ENCODE measurements around the gene SLC39A6. TPM values are rescaled to one million over a fixed set of nuclear protein-coding genes. Genes with fewer than 3 reads are reported as not detected.
A peak's percentile ranks its signal among the peaks of the same experiment; 100 is the strongest.
"Not testable (repeated sequence)": the region's sequence is repeated elsewhere in the genome, so short reads cannot be mapped to it uniquely, and the experiment has no call there.

Gene SLC39A6
- total and polyA plus RNA-seq, 2 experiments from 2014 or later = 48.3 to 59.6 TPM

DNA sequence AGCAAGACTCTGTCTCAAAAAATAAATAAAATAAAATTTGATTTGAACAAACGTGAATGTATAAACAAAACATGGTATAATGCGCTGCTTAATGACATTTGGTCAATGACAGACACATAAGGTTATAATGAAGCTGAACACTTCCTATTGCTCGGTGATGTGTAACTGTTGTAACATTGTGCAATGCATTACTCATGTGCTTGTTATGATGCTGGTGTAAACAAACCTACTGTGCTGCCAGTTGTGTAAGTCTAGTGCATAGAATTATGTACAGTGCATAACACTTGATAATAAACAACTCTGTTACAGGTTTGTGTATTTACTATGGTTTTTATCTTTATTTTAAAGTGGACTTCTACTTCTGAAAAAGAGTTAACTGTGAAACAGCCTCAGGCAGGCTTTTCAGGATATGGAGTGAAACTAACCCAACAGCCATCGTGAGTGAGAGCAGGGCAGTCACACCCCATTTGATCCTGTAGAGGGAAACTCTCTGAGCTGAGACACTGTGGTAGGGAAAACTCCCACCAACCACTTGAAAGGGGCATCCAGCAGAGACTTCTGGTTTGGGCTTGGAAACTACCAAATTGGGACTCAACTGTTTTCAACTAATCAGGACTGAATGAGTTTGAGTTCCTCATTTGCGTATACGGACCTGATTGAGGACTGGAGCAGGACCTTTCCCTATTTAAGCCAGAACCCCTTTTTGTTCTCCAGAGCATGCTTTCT is 53.1 kb downstream of the SLC39A6 start:
- Histone ChIP-seq H3K4me2 (peak overlapping the region; percentile 19), H3K79me2 (no peaks in the 10 kb centered on the region), H4K20me1 (ENCODE audit: insufficient read depth, poor library complexity, severe bottlenecking) (no peaks in the 10 kb centered on the region), H3K9me2 (replicated peaks; ENCODE audit: insufficient read depth) (no peaks in the 10 kb centered on the region), H3K27me3 (no peaks in the 10 kb centered on the region), H3K27ac (peak overlapping the region; percentile 8), H3K4me3 (no peak overlapping the region), H2AFZ (peak overlapping the region; percentile 10), H3K36me3 (replicated peaks; ENCODE audit: insufficient read depth, low read depth) (no peaks in the 10 kb centered on the region), H3K4me1 (ENCODE audit: insufficient read depth) (no peaks in the 10 kb centered on the region), H3K9me3 (ENCODE audit: low read depth) (no peaks in the 10 kb centered on the region)
- TF ChIP-seq EZH2phosphoT487 (IDR thresholded peaks at IDR 0.05; ENCODE audit: low read depth, severe bottlenecking, unreplicated experiment) (no peak), EZH2 (IDR thresholded peaks at IDR 0.05; ENCODE audit: borderline replicate concordance) (no peak)
- TF ChIP-seq, protein P1, sequence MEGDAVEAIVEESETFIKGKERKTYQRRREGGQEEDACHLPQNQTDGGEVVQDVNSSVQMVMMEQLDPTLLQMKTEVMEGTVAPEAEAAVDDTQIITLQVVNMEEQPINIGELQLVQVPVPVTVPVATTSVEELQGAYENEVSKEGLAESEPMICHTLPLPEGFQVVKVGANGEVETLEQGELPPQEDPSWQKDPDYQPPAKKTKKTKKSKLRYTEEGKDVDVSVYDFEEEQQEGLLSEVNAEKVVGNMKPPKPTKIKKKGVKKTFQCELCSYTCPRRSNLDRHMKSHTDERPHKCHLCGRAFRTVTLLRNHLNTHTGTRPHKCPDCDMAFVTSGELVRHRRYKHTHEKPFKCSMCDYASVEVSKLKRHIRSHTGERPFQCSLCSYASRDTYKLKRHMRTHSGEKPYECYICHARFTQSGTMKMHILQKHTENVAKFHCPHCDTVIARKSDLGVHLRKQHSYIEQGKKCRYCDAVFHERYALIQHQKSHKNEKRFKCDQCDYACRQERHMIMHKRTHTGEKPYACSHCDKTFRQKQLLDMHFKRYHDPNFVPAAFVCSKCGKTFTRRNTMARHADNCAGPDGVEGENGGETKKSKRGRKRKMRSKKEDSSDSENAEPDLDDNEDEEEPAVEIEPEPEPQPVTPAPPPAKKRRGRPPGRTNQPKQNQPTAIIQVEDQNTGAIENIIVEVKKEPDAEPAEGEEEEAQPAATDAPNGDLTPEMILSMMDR (IDR thresholded peaks at IDR 0.05; ENCODE audit: poor library complexity) = no peak
- 67% methylated on average over 6 of the region's 6 CpGs for WGBS (ENCODE audit: low lambda C conversion rate, missing lambda C conversion rate)
- peak; percentile 42 for DNase-seq (ENCODE audit: low spot score)

GRCh38 chr18:36074435-36074834 is 54.7 kb downstream of the SLC39A6 start:
- Histone ChIP-seq H2AFZ (no peak overlapping the region), H3K4me1 (ENCODE audit: insufficient read depth) (no peaks in the 10 kb centered on the region), H3K27ac (no peak overlapping the region), H3K9me3 (ENCODE audit: low read depth) (no peaks in the 10 kb centered on the region), H3K9me2 (replicated peaks; ENCODE audit: insufficient read depth) (no peaks in the 10 kb centered on the region), H3K27me3 (no peaks in the 10 kb centered on the region), H3K4me3 (no peak overlapping the region), H4K20me1 (ENCODE audit: insufficient read depth, poor library complexity, severe bottlenecking) (no peaks in the 10 kb centered on the region), H3K4me2 (no peak overlapping the region), H3K79me2 (no peaks in the 10 kb centered on the region), H3K36me3 (replicated peaks; ENCODE audit: insufficient read depth, low read depth) (no peaks in the 10 kb centered on the region)
- WGBS (ENCODE audit: low lambda C conversion rate, missing lambda C conversion rate) = 96% methylated on average over 4 of the region's 4 CpGs
- TF ChIP-seq EZH2 (IDR thresholded peaks at IDR 0.05; ENCODE audit: borderline replicate concordance) = no peak
- TF ChIP-seq EZH2phosphoT487 (IDR thresholded peaks at IDR 0.05; ENCODE audit: low read depth, severe bottlenecking, unreplicated experiment) = no peak
- TF ChIP-seq, protein P1 (IDR thresholded peaks at IDR 0.05; ENCODE audit: poor library complexity) = no peak
- DNase-seq (ENCODE audit: low spot score) = no peak

DNA sequence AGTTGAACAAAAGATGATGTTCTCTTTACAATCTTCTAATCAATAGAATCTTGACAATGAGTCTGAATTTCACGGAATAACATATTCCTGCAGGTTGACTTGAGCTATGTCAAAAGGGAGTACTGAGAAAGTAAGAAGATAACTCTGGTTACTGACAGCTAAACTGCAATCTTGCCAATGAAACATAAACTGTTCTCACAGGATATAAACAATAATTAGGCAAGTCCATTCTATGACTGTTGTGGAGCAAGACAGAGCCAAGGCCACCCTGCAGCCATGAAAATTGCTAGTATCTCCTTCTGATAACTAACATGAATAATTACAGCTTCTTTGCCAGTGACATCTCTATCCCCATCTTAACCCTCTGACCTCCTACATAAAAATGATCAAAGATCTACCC is 55.5 kb downstream of the SLC39A6 start:
- no peaks in the 10 kb centered on the region for H3K4me1 ChIP-seq (ENCODE audit: insufficient read depth)

GRCh38 chr18:36072406-36072805 is 56.7 kb downstream of the SLC39A6 start:
- DNase-seq (ENCODE audit: low spot score) = not testable (repeated sequence)
- WGBS (ENCODE audit: low lambda C conversion rate, missing lambda C conversion rate) = 94% methylated on average over 8 of the region's 8 CpGs

More for the DNA sequence above, 55.5 kb downstream of the SLC39A6 start:
- Histone ChIP-seq H3K4me3 (no peak overlapping the region), H3K79me2 (no peaks in the 10 kb centered on the region), H3K9me2 (replicated peaks; ENCODE audit: insufficient read depth) (no peaks in the 10 kb centered on the region), H3K27me3 (no peaks in the 10 kb centered on the region), H4K20me1 (ENCODE audit: insufficient read depth, poor library complexity, severe bottlenecking) (no peaks in the 10 kb centered on the region), H3K9me3 (ENCODE audit: low read depth) (no peaks in the 10 kb centered on the region), H3K4me2 (no peak overlapping the region), H3K36me3 (replicated peaks; ENCODE audit: insufficient read depth, low read depth) (no peaks in the 10 kb centered on the region), H3K27ac (no peak overlapping the region), H2AFZ (no peak overlapping the region)
- no peak for DNase-seq (ENCODE audit: low spot score)
- WGBS (ENCODE audit: low lambda C conversion rate, missing lambda C conversion rate) = 87% methylated on average over 1 of the region's 1 CpG
- no peak for TF ChIP-seq EZH2 (IDR thresholded peaks at IDR 0.05; ENCODE audit: borderline replicate concordance)
- no peak for TF ChIP-seq EZH2phosphoT487 (IDR thresholded peaks at IDR 0.05; ENCODE audit: low read depth, severe bottlenecking, unreplicated experiment)
- TF ChIP-seq, protein P1 (IDR thresholded peaks at IDR 0.05; ENCODE audit: poor library complexity) = no peak

More at GRCh38 chr18:36072406-36072805, 56.7 kb downstream of the SLC39A6 start:
- H3K79me2 ChIP-seq; H2AFZ ChIP-seq; H3K36me3 ChIP-seq (replicated peaks; ENCODE audit: insufficient read depth, low read depth); H3K4me2 ChIP-seq; H3K27me3 ChIP-seq; H4K20me1 ChIP-seq (ENCODE audit: insufficient read depth, poor library complexity, severe bottlenecking); H3K9me2 ChIP-seq (replicated peaks; ENCODE audit: insufficient read depth); H3K4me3 ChIP-seq; H3K27ac ChIP-seq; H3K9me3 ChIP-seq (ENCODE audit: low read depth); H3K4me1 ChIP-seq (ENCODE audit: insufficient read depth): not testable (repeated sequence)
